WI38 (cell line): ENCODE measurements around the gene TGFB1.

ENCODE experiments used
- H3K4me3 ChIP-seq: 2 replicates; pipeline ENCODE4 v1.5.1; 2011; ENCODE audit warnings: low read depth, mild to moderate bottlenecking, control low read depth, low read length
- TF ChIP-seq, protein P1 (sequence below): IDR thresholded peaks from 2 replicates; pipeline ENCODE4 v1.5.1; 2012; ENCODE audit warnings: low read depth, mild to moderate bottlenecking, control low read depth, low read length

TGFB1 gene

GRCh38 chr19:41324921-41325639 lies 28.6 kb downstream of the TGFB1 start:
- no peak overlapping the region for H3K4me3 ChIP-seq
- TF ChIP-seq, protein P1, sequence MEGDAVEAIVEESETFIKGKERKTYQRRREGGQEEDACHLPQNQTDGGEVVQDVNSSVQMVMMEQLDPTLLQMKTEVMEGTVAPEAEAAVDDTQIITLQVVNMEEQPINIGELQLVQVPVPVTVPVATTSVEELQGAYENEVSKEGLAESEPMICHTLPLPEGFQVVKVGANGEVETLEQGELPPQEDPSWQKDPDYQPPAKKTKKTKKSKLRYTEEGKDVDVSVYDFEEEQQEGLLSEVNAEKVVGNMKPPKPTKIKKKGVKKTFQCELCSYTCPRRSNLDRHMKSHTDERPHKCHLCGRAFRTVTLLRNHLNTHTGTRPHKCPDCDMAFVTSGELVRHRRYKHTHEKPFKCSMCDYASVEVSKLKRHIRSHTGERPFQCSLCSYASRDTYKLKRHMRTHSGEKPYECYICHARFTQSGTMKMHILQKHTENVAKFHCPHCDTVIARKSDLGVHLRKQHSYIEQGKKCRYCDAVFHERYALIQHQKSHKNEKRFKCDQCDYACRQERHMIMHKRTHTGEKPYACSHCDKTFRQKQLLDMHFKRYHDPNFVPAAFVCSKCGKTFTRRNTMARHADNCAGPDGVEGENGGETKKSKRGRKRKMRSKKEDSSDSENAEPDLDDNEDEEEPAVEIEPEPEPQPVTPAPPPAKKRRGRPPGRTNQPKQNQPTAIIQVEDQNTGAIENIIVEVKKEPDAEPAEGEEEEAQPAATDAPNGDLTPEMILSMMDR = no peak

GRCh38 chr19:41324231-41324702 lies 29.5 kb downstream of the TGFB1 start:
- no peak overlapping the region for H3K4me3 ChIP-seq
- TF ChIP-seq, protein P1 = no peak

GRCh38 chr19:41323430-41324125 lies 30.1 kb downstream of the TGFB1 start:
- H3K4me3 ChIP-seq = peak overlapping the region; percentile 34
- TF ChIP-seq, protein P1 = no peak

DNA sequence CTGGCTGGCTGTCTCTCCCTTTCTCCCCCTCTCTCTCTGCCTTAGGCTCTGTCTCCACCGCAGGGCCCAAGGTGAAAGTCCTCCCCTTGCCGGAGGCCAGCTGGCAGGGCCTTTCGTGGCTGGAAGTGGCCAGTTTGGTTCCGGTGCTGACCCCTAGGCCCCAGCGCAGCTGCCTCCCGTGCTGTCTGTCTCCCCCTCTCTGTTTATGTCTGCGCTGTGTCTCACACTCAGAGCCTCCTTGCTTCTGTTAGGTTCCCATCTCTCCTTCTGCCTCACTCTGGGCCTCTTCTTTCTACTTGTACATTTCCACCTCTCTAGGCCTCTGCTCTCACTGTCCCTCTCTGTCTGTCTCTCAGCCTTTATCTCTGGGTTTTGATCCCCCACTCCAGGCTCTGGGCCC lies 30.7 kb downstream of the TGFB1 start:
- TF ChIP-seq, protein P1 = no peak
- peak overlapping the region; percentile 34 for H3K4me3 ChIP-seq

GRCh38 chr19:41322451-41322850 lies 31.3 kb downstream of the TGFB1 start:
- H3K4me3 ChIP-seq = no peak overlapping the region; the same call in 1 of the 2 replicates
- TF ChIP-seq, protein P1 = no peak

- TF ChIP-seq, protein P1 = peak; percentile 79
- H3K4me3 ChIP-seq = no peak overlapping the region
These were observed 32.0 kb downstream of the TGFB1 start for GRCh38 chr19:41321600-41322270.
